Omental fat pad (tissue), 4 donors: Measurements from ENCODE around the gene ZNF616. TPM values are rescaled to one million over a fixed set of nuclear protein-coding genes. Genes with fewer than 3 reads are reported as not detected.

Experiments used
- ATAC-seq: fragments of 150-250 bp; one replicate; pipeline ENCODE4 v1.9.1; 2016; ENCODE audit warnings: mild to moderate bottlenecking, moderate library complexity; ENCODE audit not compliant: low FRiP score
- DNase-seq: peaks from one replicate; pipeline ENCODE4 v3.0.0-alpha.2; 2019; ENCODE audit warnings: low spot score
- CTCF ChIP-seq, 3 donors: fragments of 450-650 bp; IDR thresholded peaks; one replicate each; pipeline ENCODE4 v1.5.1; 2016 to 2017; ENCODE audit warnings: antibody characterized with exemption in 3 of 3, mild to moderate bottlenecking in 3 of 3, moderate library complexity in 2 of 3
- total RNA-seq, 4 donors: library from RNA; depleted of rRNA; stranded (reverse); fragments of >200 nt; gene quantifications; one replicate each; pipeline ENCODE4 v1.1.0, GENCODE V29; 2016

Gene ZNF616
- total RNA-seq, 4 donors from 2014 or later = 3.0 to 7.1 (median 6.1) TPM

GRCh38 chr19:52140032-52140710, 433 bp upstream of the ZNF616 start:
- ATAC-seq = peak; percentile 100
- peak; percentile 92 for DNase-seq
- TF ChIP-seq CTCF (IDR thresholded peaks at IDR 0.05) = no peak

GRCh38 chr19:52138983-52139251, 821 bp downstream of the ZNF616 start:
- no peak for TF ChIP-seq CTCF (IDR thresholded peaks at IDR 0.05)
- no peak for ATAC-seq
- no peak for DNase-seq

GRCh38 chr19:52138278-52138982, 1.3 kb downstream of the ZNF616 start:
- no peak for ATAC-seq
- DNase-seq = no peak
- TF ChIP-seq CTCF (IDR thresholded peaks at IDR 0.05) = no peak

- TF ChIP-seq CTCF (IDR thresholded peaks at IDR 0.05) = no peak
- no peak for ATAC-seq
- no peak for DNase-seq
Measured at GRCh38 chr19:52120286-52120685, 19.5 kb downstream of the ZNF616 start.

GRCh38 chr19:52115526-52116053, 24.1 kb downstream of the ZNF616 start:
- TF ChIP-seq CTCF (IDR thresholded peaks at IDR 0.05) = no peak
- no peak for DNase-seq

GRCh38 chr19:52114691-52115090, 25.0 kb downstream of the ZNF616 start:
- ATAC-seq = no peak
- no peak for TF ChIP-seq CTCF (IDR thresholded peaks at IDR 0.05)
- DNase-seq = no peak

More at GRCh38 chr19:52115526-52116053, 24.1 kb downstream of the ZNF616 start:
- ATAC-seq = no peak

- TF ChIP-seq CTCF (IDR thresholded peaks at IDR 0.05) = no peak
- DNase-seq (no peak), ATAC-seq (no peak)
Measured at GRCh38 chr19:52112624-52113023, 27.1 kb downstream of the ZNF616 start.
